GM12801 (cell line): ENCODE measurements around the gene LNX1.

Experiments
- TF ChIP-seq, protein P1 (sequence below): IDR thresholded peaks from one replicate; pipeline ENCODE4 v1.5.1; 2011; ENCODE audit warnings: control low read depth; ENCODE audit not compliant: insufficient read length; ENCODE audit errors: extremely low read depth

The LNX1 gene

DNA sequence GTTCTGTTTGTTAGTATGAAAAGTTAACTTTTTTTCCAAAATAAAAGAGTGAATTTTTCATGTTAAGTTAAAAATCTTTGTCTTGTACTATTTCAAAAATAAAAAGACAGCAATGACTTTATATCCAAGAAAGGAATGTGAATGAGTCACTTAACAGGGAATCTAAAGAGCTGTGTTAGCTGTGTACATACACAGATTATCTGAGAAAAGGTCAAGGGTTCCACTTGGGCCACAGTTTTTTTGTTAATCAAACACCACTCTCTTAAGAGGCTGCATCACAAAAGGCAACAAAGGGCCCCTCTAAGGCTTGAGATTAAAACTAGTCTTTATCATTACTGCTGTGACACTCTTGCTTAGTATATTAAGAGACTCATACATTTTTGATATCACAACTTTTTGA, 131.7 kb downstream of the LNX1 start:
- TF ChIP-seq, protein P1, sequence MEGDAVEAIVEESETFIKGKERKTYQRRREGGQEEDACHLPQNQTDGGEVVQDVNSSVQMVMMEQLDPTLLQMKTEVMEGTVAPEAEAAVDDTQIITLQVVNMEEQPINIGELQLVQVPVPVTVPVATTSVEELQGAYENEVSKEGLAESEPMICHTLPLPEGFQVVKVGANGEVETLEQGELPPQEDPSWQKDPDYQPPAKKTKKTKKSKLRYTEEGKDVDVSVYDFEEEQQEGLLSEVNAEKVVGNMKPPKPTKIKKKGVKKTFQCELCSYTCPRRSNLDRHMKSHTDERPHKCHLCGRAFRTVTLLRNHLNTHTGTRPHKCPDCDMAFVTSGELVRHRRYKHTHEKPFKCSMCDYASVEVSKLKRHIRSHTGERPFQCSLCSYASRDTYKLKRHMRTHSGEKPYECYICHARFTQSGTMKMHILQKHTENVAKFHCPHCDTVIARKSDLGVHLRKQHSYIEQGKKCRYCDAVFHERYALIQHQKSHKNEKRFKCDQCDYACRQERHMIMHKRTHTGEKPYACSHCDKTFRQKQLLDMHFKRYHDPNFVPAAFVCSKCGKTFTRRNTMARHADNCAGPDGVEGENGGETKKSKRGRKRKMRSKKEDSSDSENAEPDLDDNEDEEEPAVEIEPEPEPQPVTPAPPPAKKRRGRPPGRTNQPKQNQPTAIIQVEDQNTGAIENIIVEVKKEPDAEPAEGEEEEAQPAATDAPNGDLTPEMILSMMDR = no peak

DNA sequence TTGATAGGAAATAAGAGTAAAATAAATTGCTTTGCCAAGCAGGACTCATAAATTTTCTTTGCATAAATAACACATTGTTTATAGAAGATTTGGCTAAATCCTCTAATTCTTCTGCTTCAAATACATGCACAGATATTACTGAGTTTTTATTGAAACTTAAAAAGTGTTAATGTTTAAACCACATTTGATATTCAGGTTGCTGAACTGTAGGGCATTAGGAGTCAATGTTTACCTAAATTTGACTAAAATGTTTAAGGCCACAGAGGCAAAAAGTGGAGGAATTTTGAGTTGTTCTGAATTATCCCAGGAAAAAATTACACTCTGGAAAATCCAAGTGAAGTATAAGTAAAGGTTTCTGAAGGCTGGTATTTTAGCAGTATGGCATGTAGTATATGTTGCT, 135.1 kb downstream of the LNX1 start:
- TF ChIP-seq, protein P1 = no peak

DNA sequence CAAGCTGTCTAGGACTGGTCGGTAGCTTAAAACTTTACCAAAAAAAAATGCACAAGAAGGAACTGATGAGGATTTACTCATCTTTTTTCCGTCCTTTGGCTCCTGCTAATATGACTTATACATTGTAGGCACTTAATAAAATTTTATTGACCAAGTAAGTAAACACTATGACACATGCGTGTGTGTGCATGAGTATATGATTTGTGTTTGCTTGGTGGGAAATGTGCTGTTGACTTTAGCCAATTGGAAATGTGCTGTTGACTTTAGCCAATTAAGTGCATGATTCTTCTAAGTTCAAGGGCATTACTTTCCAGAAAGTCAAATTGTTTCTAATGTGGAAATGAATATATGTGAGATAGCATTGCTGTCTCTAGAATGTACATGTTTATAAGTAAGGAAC, 135.5 kb downstream of the LNX1 start:
- TF ChIP-seq, protein P1 = no peak

DNA sequence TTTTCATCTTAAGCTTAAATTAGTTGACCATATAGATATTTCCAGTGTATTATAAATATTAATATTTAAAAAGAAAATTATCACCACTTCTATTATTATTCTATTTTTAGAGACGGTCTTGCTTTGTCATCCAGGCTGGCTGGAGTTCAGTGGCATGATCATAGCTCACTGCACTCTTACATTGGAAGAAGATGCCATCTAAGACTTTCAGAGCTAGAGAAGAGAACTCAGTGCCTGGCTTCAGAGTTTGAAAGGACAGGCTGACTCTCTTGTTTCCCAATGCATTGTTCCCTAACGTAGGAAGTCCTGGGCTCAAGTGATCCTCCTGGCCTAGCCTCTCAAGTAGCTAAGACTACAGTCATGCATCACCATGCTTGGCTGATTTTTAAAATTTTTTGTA, 137.9 kb downstream of the LNX1 start:
- TF ChIP-seq, protein P1 = no peak

DNA sequence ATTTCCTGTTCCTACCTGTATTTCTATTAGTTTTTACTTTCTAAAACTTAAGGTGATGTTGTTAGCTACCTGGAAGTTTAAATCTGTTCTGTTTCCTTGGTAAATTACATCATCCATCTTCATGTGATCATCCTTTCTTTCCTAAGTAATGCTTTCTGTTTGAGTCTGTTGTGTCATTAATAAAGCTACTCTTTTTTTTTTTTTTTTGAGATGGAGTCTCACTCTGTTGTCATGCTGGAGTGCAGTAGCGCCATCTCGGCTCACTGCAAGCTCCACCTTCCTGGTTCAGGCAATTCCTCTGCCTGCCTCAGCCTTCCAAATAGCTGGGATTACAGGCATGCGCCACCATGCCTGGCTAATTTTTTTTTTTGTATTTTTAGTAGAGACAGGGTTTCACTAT, 140.5 kb downstream of the LNX1 start:
- TF ChIP-seq, protein P1 = no peak

DNA sequence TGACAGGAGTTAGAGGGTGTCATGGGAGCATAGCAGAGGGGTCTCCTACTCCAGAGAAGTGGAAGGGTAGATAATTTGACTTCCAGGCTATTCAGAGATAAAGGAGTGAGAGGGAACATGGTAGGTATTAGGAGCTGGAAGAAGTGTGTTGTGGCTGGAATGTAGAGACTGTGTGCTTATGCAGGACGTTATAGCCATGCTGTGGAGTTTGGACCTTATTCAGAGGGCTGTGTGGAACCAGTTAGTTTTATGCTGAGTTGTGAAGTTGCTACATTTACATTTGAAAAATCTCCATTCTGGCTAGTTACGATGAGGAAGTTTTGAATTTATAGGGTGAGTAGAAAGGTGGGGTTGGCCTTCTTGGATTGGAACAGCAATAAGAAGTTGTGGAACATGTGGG, 146.3 kb downstream of the LNX1 start:
- TF ChIP-seq, protein P1 = no peak

DNA sequence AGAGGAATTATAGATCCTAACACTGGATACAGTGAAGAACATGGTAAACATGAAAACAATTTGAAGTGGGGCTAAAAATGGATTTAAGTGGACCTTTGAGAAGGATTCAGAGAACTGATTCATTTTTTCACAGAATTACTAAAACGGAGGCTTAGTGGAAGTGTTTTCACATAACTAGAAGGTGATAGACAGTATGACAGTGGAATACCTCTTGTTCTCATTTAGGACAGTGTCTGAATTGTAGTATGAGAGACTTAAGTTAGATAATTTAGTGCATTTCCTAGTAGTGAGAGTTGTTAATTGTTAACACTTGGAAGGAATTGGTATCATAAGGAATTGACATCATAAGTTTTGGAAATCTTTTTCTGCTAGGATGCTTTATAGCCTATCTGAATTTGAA, 149.7 kb downstream of the LNX1 start:
- TF ChIP-seq, protein P1 = no peak

DNA sequence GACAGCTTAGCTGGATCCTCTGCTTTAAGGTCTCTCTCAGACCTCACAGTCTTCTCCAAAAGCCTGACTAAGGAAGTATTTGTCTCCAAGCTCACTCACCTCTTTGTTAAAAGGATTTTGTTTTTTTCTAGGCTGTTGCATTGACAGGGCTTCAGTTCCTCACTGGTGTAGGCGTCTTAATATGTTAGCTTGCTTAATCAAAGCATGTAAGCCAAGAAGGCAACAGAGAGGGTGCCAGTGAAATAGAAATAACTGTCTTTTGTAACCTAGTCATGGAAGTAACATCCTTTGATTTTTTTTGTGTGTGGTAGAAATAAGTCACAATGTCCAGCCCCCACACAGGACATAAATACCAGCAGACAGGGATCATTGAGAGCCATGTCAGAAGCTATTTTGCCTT, 155.0 kb downstream of the LNX1 start:
- TF ChIP-seq, protein P1 = no peak
